HG02884 (cell line): Measurements from ENCODE around the gene NFE2L1.

Experiments used
- ATAC-seq: cut with Tn5 transposase; IDR thresholded peaks from one replicate; pipeline ENCODE4 v1.9.1; 2021; ENCODE audit warnings: mild to moderate bottlenecking, moderate library complexity; ENCODE audit not compliant: unreplicated experiment

Gene NFE2L1

DNA sequence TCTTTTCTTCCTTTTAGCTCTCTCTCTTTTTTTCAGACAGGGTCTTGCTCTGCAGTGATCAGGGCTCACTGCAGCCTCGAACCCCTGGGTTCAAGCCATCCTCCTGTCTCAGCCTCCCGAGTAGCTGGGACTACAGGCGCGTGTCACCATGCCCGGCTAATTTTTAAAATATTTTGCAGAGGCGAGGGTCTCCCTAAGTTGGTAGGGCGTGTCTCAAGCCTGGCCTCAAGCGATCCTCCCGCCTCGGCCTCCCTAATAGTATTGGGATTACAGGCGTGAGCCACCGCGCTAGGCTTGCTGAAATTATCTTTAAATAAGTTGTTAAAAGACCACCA, 58.6 kb downstream of the NFE2L1 start:
- ATAC-seq = no peak

- ATAC-seq = peak; percentile 74
Measured at GRCh38 chr17:48107137-48108055, 59.2 kb downstream of the NFE2L1 start, which contains the start of gene SNX11. TSS of gene SNX11 (plus strand) at chr17:48107766. CDS start at chr17:48112044, 4,278 bp downstream.

DNA sequence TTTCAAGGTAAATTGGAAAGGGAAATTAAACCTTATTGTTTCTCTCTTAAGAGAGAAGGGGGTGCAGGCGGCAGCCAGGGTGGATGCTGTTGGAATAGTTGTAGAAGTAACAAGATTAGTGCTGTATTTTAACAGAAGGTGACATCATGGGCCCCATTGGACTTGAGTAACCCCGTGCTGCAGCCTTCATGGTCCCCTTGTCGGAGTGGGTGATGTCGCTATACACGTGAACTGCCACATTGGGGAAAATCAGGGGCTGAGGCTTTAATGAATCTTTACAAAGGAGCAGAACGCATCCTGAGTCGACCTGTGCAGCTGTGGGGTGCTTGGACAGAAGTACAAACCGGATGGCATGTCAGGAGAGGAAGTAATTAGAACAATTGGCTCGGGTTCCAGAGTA, 62.6 kb downstream of the NFE2L1 start:
- no peak for ATAC-seq
